ENCODE measurements around the gene ADSS2.

DNA sequence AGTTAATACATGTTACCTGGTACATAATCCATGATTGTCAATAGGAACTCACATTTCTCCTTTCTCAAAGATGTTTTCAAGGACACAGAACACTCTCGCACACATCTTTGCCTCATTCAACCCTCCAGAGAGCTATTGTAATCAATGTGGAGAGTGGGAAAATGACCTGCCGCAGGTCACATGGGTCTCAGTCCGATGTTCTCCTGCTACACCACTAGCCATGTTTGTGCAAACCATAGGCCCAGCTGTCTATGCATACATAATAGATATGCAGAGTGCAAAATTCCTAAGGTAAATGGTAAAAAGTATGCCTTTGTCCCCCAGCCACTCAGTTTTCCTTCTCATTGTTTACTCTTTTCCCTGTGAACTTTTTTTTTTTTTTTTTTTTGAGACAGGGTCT, 89.2 kb downstream of the ADSS2 start:
- TF ChIP-seq HDAC2 (IDR thresholded peaks at IDR 0.05) (no peak), CTCF (IDR thresholded peaks at IDR 0.05) (no peak), JUN (IDR thresholded peaks at IDR 0.05) (no peak), CBX8 (IDR thresholded peaks at IDR 0.05) (no peak), EP300 (IDR thresholded peaks at IDR 0.05) (no peak), POLR2A (IDR thresholded peaks at IDR 0.05; ENCODE audit: low read length) (no peak), ELK1 (IDR thresholded peaks at IDR 0.05; ENCODE audit: low read depth, low read length) (no peak), EHMT2 (IDR thresholded peaks at IDR 0.05; ENCODE audit: low read depth) (no peak)
- TF ChIP-seq, protein P1, sequence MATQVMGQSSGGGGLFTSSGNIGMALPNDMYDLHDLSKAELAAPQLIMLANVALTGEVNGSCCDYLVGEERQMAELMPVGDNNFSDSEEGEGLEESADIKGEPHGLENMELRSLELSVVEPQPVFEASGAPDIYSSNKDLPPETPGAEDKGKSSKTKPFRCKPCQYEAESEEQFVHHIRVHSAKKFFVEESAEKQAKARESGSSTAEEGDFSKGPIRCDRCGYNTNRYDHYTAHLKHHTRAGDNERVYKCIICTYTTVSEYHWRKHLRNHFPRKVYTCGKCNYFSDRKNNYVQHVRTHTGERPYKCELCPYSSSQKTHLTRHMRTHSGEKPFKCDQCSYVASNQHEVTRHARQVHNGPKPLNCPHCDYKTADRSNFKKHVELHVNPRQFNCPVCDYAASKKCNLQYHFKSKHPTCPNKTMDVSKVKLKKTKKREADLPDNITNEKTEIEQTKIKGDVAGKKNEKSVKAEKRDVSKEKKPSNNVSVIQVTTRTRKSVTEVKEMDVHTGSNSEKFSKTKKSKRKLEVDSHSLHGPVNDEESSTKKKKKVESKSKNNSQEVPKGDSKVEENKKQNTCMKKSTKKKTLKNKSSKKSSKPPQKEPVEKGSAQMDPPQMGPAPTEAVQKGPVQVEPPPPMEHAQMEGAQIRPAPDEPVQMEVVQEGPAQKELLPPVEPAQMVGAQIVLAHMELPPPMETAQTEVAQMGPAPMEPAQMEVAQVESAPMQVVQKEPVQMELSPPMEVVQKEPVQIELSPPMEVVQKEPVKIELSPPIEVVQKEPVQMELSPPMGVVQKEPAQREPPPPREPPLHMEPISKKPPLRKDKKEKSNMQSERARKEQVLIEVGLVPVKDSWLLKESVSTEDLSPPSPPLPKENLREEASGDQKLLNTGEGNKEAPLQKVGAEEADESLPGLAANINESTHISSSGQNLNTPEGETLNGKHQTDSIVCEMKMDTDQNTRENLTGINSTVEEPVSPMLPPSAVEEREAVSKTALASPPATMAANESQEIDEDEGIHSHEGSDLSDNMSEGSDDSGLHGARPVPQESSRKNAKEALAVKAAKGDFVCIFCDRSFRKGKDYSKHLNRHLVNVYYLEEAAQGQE (IDR thresholded peaks at IDR 0.05): no peak
